ENCODE results near the gene AATK.

Gene AATK

GRCh38 chr17:81163703-81164370, 2.2 kb downstream of the AATK start:
- no peak overlapping the region for H3K4me3 ChIP-seq (replicated peaks; ENCODE audit: low read depth, low read length)
- no peak for TF ChIP-seq CTCF (IDR thresholded peaks at IDR 0.05; ENCODE audit: low read depth, low read length, missing control alignments)
- no peak for DNase-seq (ENCODE audit: extremely low read depth, low read depth)

- TF ChIP-seq CTCF (IDR thresholded peaks at IDR 0.05; ENCODE audit: low read depth, low read length, missing control alignments) = no peak
- H3K4me3 ChIP-seq (replicated peaks; ENCODE audit: low read depth, low read length) = no peak overlapping the region
- no peak for DNase-seq (ENCODE audit: extremely low read depth, low read depth)
These were observed 2.8 kb downstream of the AATK start for GRCh38 chr17:81163051-81163695.

GRCh38 chr17:81162491-81162890, 3.5 kb downstream of the AATK start:
- H3K4me3 ChIP-seq (replicated peaks; ENCODE audit: low read depth, low read length) = no peak overlapping the region
- no peak for DNase-seq (ENCODE audit: extremely low read depth, low read depth)
- no peak for TF ChIP-seq CTCF (IDR thresholded peaks at IDR 0.05; ENCODE audit: low read depth, low read length, missing control alignments)

GRCh38 chr17:81161972-81162371, 4.0 kb downstream of the AATK start:
- TF ChIP-seq CTCF (IDR thresholded peaks at IDR 0.05; ENCODE audit: low read depth, low read length, missing control alignments) = no peak
- no peak overlapping the region for H3K4me3 ChIP-seq (replicated peaks; ENCODE audit: low read depth, low read length)
- no peak for DNase-seq (ENCODE audit: extremely low read depth, low read depth)

GRCh38 chr17:81161536-81161935, 4.5 kb downstream of the AATK start:
- TF ChIP-seq CTCF (IDR thresholded peaks at IDR 0.05; ENCODE audit: low read depth, low read length, missing control alignments) = no peak
- H3K4me3 ChIP-seq (replicated peaks; ENCODE audit: low read depth, low read length) = no peak overlapping the region

GRCh38 chr17:81160747-81161453, 5.1 kb downstream of the AATK start:
- no peak for DNase-seq (ENCODE audit: extremely low read depth, low read depth)
- TF ChIP-seq CTCF (IDR thresholded peaks at IDR 0.05; ENCODE audit: low read depth, low read length, missing control alignments) = no peak
- H3K4me3 ChIP-seq (replicated peaks; ENCODE audit: low read depth, low read length) = no peak overlapping the region

More at GRCh38 chr17:81161536-81161935, 4.5 kb downstream of the AATK start:
- DNase-seq (ENCODE audit: extremely low read depth, low read depth) = no peak
